22Rv1 (cell line): Measurements from ENCODE around the gene ZNF83.
A peak's percentile ranks its signal among the peaks of the same experiment; 100 is the strongest.
"Not testable (repeated sequence)": the region's sequence is repeated elsewhere in the genome, so short reads cannot be mapped to it uniquely, and the experiment has no call there.

ENCODE experiments used
- H3K27ac ChIP-seq: fragments of 450-650 bp; 2 replicates; pipeline ENCODE4 v1.5.1; 2017
- ZFX ChIP-seq: fragments of 450-650 bp; IDR thresholded peaks from 2 replicates; pipeline ENCODE4 v1.6.1; 2017; ENCODE audit warnings: antibody characterized with exemption, borderline replicate concordance
- TF ChIP-seq, protein P1 (sequence below): fragments of 450-650 bp; IDR thresholded peaks from 2 replicates; pipeline ENCODE4 v1.5.1; 2017; ENCODE audit warnings: mild to moderate bottlenecking

The ZNF83 gene

GRCh38 chr19:52637718-52638585 is at the start of gene ZNF83:
ZNF83 (minus strand) TSS chr19:52638355.
- H3K27ac ChIP-seq, result peak within 1 kb of the TSS; percentile 90
- TF ChIP-seq, protein P1, sequence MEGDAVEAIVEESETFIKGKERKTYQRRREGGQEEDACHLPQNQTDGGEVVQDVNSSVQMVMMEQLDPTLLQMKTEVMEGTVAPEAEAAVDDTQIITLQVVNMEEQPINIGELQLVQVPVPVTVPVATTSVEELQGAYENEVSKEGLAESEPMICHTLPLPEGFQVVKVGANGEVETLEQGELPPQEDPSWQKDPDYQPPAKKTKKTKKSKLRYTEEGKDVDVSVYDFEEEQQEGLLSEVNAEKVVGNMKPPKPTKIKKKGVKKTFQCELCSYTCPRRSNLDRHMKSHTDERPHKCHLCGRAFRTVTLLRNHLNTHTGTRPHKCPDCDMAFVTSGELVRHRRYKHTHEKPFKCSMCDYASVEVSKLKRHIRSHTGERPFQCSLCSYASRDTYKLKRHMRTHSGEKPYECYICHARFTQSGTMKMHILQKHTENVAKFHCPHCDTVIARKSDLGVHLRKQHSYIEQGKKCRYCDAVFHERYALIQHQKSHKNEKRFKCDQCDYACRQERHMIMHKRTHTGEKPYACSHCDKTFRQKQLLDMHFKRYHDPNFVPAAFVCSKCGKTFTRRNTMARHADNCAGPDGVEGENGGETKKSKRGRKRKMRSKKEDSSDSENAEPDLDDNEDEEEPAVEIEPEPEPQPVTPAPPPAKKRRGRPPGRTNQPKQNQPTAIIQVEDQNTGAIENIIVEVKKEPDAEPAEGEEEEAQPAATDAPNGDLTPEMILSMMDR, result no peak
- TF ChIP-seq ZFX, result no peak

DNA sequence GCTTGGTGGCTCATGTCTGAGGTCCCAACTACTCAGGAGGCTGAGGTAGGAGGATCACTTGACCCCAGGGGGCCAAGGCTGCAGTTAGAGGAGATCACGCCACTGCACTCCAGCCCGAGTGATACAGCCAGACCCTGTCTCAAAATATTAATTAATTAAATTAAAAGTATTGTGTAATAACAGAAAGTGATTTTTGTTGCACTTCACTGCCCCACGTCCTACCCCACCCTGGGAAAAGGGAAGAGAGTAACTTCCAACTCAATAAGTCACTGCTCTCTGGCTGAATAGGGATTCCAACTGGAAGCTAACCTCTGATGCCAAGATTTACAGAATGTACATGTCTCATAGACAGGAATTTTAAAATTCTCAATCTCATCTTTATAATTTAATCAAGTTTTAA is 49.5 kb upstream of the ZNF83 start:
- no peak overlapping the region for H3K27ac ChIP-seq
- TF ChIP-seq, protein P1, result no peak
- TF ChIP-seq ZFX, result no peak

GRCh38 chr19:52685811-52686210 is 47.7 kb upstream of the ZNF83 start:
- no peak for TF ChIP-seq ZFX
- TF ChIP-seq, protein P1, result no peak
- H3K27ac ChIP-seq, result no peak overlapping the region

DNA sequence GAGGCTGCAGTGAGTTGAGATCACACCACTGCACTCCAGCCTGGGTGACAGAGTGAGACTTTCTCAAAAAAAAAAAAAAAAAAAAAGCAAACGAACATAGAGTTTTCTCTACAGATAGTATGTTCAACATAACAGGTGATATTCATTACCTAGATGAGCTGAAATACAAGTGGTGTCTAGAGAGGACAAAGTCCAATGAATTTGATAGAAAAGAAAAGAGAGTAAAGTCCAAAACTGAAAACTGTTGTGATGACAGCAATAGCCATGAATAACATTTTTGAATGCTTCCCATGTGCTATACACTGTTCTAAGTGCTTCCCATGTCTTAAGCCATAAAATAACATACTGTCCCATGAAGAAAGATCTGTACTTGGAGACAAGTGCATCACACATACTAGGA is 43.1 kb upstream of the ZNF83 start:
- H3K27ac ChIP-seq, result not testable (repeated sequence)

DNA sequence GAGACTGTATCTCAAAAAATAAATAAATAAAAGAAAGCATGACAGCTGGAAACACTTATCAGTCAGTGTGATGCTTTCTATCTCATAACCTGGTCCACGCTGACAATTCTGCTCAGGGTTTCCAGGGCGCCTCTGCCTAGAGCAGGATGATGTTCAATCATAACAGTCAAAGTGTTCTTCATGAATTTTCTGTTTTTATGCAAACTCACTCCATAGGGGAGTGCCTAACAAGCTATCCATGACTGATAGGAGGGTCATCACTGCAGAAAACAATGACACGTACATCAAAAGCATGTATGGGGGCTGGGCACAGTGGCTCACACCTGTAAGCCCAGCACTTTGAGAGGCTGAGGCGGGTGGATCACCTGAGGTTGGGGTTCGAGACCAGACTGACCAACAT is 41.4 kb upstream of the ZNF83 start:
- no peak overlapping the region for H3K27ac ChIP-seq
- TF ChIP-seq, protein P1, result no peak
- no peak for TF ChIP-seq ZFX

DNA sequence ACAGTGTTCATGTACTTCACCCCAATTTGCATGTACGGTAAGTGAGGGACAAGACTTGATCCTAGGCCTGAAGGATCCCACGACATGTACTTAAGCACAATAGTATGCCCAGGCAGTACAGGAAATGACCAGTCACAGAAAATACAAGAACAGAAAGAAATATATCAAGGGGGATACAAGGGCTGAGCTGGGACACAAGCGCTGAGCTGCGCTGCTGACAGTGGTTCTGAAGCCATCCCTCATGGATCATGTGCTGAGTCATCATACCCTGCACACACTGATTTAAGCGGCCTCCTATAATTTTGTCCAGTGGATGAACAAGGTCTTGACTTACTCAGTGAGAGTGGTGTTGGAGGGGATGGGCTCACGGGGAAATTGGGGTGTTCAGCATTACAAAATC is 37.1 kb upstream of the ZNF83 start:
- not testable (repeated sequence) for H3K27ac ChIP-seq

DNA sequence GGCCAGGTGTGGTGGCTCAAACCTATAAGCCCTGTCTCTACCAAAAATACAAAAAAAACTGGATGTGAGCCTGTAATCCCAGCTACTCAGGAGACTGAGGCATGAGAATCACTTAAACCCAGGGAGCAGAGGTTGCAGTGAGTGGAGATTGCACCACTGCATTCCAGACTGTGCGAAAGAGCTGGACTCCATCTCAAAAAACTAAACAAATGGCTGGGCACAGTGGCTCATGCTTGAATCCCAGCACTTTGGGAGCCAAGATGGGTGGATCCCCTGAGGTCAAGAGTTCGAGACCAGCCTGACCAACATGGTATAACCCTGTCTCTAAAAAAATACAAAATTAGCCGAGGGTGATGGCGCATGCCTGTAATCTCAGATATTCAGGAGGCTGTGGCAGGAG is 34.9 kb upstream of the ZNF83 start:
- TF ChIP-seq, protein P1, result no peak
- TF ChIP-seq ZFX, result no peak
- no peak overlapping the region for H3K27ac ChIP-seq

GRCh38 chr19:52670046-52670445 is 31.9 kb upstream of the ZNF83 start:
- no peak for TF ChIP-seq ZFX
- TF ChIP-seq, protein P1, result no peak
- no peak overlapping the region for H3K27ac ChIP-seq
